ENCODE measurements around the gene CXXC1. TPM values are rescaled to one million over a fixed set of nuclear protein-coding genes. Genes with fewer than 3 reads are reported as not detected.
"Not testable (repeated sequence)": the region's sequence is repeated elsewhere in the genome, so short reads cannot be mapped to it uniquely, and the experiment has no call there.

CXXC1 gene
- polyA plus RNA-seq, 10 donors = 26.6 to 41.8 (median 34.1) TPM

DNA sequence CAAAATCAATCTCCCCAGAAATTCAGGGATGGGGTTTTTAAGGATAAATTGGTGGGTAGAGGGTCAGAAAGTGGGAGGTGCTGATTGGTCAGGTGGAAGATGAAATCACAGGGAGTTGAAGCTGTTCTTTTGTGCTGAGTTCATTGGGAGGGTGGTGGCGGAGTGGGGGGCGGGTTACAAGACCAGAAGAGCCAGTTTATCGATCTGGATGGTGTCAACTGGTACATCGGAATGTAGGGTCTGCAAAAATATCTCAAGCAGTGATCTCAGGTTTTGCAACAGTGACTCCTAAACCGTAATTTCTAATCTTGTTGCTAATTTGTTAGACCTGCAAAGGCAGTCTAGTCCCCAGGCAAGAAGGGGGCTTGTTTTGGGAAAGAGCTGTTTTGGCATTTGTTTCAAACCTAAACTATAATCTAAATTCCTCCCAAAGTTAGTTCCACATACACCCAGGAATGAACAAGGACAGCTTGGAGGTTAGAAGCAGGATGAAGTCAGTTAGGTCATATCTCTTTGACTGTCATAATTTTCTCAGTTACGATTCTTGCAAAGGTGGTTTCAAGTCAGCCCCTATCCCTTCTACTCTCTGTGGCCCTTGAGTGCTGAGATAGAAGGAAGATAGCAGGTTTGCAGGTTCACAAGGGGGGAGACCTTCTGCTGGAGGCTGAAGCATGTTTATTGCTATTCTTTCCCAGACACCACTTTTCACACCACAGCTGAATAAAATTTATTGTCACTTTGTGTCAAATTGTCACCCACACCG, 12.3 kb upstream of the CXXC1 start:
- no peak for DNase-seq

DNA sequence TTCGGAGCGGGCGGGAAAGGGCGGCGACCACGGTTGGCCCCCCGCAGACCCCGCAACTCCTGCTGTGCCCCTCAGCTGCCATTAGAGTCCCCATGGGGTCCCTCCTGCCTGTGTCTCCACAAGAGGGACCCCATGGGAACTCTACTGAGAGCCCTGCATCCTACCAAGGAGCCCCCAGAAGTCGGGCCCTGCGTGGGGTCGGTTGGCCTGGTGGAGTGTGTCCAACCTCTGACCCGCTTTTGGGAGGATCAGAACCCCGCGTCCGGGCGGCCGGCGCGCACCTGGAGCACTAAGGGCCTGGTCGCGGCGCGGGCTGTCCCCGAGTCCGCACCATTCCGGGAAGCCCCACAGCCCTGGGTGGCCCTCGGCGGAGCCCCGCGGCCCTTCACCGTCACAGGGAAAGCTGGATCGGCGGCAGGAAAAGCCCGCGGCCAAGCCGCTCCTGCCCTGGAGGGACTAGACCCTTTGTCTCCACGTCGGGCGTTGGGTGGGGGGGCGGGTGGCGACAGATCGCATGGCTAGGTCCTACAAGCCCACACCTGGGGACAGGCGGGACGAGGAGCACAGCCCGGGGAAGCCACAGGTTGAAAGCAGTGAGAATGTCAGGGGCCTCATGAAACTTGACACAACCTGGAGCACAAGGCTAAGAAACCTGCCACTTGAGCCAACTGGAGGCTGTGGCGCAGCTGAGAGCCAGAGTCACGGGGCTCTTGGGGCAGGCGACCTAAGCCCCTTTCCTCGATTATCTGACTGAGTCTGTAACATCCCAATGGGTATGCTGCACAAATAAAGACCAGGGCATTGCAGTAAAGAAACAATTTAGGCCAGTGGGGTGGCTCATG, 11.2 kb upstream of the CXXC1 start:
- no peak for DNase-seq

DNA sequence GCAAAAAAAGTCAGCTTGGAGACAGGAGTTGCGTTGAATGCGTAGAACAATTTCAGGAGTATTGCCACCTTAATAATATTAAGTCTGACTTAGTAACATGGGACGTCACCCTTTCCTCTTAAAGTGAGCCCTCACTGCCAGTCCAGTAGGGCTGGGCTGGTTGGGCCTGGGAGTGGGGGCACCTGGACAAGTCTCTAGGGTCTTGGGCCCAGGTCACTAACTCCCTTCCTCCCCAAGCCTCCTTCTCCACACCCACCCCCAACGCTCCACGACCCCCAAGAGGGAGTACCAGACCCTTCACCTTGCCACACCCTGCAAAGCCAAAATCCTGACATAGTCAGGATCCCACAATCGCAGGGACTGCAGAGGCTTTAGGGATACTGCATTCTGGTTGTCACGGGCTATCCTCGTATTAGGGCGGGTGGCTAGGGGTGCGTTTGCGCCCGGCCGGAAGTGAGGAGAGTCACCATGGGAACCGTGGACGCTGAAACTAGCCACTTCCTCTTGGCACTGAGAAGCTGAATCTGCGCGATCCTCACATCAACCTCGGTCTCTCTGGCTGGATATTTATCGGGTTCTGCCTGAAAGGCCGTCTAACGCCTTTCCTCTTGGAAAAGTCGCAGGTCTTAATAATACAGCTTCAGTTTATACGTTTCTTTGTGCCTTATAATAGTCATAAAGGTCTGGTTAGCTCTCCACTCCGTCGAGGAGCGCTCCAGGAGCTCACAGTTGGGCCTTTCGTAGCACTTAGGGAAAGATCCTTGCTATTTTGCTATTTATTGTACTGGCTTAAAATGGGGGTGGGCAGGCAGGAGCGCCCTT, 10.3 kb upstream of the CXXC1 start:
- DNase-seq = peak; percentile 49 to 91 (median 79)

DNA sequence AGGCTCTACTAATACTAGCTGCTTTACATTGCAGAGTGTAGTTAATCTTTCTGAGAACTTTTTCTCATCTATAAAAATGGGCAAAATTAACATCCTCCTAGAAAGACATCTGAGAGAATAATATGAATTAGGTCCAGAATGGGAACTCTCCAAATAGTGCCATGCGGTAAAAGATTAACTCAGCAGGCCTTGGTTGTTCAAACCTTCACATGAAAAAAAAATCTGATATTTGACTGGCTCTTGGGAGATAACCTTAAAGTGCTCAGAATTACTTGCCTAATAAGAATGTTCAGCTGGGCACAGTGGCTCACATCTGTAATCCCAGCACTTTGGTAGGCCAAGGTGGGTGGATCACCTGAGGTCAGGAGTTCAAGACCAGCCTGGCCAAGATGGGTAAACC, 5.5 kb upstream of the CXXC1 start:
- no peak for DNase-seq

DNA sequence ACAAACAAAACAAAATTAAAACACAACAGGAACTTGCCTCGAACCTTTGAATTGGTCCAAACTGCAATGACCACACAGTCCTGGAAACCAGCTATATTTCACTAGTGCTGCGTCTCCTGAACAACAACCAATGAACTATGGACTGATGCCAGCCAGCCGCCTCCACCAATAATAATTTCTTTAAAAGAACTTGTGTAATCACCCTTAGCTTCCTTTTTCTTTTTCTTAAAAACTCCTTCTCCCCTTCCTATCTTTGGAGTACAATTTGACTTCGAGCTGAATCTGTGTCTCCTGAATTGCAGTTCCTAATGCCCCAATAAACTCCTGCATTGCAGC, 1.6 kb upstream of the CXXC1 start:
- DNase-seq = no peak

DNA sequence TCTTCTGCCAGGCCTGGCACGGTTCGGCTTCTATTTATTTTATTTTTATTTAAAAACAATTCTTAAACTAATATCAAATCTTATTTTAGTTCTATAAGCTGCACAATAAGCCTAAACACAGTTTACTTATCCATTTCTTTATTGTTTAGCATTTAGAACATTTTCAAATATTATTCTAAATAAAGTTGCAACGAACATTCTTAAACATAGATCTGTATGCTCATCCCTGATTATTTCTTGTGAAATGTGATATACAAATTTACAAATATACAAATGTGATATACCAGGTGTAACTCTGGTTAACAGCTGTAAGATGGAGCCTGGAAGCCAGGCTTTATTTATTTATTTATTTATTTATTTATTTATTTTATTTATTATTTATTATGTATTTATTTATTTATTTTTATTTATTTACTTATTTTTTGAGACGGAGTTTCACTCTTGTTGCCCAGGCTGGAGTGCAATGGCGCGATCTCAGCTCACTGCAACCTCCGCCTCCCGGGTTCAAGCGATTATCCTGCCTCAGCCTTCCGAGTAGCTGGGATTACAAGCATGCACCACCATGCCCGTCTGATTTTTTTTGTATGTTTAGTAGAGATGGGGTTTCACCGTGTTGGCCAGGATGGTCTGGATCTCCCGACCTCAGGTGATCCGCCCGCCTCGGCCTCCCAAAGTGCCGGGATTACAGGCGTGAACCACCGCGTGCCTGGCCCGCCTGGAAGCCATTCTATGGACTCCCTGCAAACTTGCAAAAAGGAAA, 1.0 kb upstream of the CXXC1 start:
- not testable (repeated sequence) for DNase-seq

DNA sequence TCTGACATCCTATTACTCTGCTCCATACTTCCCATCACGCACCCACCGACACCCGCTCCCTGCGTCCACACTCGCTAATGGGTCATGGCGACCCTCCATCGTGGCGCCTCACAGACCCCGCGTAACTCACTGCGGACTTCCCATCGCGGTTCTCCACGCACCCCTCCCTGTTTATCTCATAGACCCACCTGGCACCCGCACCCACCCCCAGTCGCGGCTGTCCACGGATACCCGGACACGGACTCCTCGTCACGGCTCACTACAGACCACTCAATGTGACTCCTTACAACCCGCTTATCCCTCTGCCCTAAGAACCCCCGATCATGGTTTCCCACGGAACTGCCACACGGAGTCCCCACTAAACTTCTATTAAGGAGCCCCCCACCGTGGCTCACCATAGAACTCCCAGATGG, 458 bp downstream of the CXXC1 start:
- no peak for DNase-seq

DNA sequence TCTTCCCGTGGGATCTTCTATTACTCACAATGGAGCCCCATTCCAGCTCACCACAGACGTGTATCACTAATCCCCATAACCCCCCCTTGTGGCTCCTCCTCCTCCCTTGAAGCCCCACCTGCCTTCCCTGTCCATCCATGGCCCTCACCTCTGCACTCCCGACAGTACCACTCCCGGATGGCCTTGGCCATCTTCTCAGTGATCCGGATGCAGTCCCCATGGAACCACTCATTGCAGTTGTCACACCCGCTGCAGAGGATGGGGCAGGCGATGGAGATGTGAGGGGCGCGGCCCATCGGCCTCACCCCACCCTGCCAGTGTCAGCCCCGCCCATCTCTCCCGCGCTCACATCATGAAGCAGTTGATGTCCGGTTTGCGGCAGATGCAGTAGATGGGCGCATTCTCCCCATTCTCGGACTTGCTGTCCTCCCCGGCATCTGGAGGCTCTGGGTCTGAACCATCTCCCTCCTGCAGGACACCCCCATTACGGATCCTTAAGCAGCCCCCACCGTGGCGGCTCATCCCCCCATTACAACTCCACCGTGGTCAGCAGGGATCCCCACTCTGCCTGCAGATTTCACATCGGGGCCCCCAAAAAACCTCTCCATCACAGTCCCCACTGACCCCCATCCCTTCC, 983 bp downstream of the CXXC1 start:
- peak in 1 of 3 donors; percentile 33 for DNase-seq

DNA sequence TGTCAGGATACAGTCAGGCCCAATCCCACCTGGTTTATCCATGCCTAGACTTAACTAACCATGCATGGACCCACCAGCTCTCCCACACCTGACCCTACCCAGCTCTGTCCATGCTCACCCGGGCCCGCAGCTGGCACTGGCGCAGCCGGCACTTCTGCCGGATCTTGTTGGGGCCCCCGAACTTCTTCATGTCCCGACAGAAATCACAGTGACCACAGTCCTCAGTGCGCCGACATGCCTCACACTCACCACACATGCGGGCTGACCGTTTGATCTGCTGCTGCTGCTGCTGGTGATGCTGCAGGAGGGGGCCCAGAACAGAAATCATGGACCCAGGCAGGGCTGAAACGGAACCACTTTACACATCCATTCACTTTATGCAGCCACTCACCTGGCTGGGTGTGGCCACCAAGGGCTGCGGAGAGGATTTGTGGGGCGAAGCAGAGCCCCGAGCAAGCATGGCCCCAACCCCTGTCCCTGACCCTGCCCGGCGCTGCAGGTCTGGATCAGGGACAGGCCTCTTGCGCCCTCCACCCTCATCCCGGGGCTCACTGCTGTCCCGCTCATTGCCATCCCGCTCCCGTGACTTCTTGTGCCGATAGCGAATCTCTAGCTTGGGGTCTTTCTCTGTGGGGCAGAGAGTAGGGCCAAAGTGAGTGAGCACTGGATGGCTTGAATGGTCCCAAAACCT, 1.7 kb downstream of the CXXC1 start:
- no peak for DNase-seq

DNA sequence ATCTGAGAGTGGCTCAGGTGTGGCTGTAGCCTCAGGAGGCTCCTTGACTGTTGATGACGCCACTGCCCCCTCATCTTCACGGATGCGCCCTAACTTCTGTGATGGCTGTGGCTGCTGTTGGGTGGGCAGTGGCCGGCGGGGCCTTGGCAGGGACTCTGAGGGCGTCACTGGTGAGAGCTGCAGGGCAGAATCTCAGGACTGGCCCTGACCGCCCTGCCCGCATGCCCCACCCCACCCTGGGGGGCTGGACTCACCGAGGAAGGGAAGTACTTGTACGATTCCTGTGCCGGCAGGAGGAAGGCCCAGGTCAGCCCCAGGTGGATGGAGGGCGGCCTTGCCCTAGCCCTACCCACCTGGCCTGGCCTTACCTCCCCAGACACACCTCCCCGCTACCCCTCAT, 2.4 kb downstream of the CXXC1 start:
- DNase-seq = no peak

DNA sequence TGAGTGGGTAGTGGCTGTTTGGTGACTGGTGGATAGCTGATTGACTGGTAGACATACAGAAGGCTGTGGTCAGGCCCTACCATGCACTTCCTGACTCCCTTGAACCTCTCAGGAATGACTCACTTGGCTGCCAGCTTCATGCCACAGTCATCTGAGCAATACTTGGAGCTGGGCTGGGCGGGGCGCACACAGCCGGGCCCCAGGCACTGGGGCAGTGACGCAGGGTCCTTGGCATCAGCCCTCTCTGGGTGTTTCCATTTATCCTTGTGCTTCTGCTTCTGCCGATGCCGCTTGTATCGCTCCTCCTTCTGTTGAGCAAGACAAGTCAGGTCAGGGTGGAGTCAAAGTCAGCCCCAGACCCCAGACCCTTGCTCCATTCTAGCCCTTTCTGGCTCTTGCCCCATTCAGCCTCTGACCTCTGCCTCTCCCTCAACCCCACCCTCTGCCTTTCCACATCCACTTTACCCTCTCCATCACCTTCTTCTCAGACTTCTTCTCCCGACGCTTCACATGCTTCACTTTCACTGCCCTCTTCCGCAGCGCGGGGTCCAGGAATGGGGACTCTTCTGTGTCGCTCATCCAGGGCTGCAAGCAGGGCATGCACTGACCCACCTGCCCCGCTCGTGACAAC, 3.1 kb downstream of the CXXC1 start:
- no peak for DNase-seq

DNA sequence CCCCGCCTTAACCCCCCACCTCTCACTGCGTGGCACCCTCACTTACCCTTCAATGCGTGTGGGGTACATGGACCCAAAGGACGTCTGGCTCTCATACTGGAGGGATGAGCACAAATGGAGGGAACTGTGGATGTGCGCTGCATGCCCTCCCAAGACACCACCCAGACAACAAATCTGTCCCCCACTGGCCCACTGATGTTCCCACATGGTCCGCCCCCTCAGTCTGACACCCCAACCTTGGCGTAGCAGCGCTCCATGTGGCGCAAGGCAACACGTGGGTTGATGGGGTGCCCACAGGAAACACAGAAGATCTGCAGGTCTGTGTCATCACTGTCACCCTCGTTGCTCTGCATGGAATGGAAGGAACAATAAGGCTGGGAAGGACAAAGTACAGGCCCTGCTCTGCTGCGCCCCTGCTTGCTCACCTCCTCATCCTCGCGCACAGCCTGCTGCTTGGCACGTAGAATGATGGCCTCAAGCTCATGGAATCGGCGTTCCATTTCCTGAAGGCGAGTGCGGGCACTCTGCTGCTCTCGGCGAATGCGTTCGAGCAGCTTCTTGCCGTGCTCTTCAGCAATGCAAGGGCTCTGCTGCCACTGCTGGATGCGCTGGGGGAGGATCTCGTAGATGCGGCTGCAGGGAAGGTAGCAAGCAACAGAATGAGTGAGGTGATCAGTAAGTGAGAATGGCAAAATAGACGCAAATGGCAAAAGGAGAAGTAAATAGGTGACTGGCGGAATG, 3.9 kb downstream of the CXXC1 start:
- DNase-seq = no peak

DNA sequence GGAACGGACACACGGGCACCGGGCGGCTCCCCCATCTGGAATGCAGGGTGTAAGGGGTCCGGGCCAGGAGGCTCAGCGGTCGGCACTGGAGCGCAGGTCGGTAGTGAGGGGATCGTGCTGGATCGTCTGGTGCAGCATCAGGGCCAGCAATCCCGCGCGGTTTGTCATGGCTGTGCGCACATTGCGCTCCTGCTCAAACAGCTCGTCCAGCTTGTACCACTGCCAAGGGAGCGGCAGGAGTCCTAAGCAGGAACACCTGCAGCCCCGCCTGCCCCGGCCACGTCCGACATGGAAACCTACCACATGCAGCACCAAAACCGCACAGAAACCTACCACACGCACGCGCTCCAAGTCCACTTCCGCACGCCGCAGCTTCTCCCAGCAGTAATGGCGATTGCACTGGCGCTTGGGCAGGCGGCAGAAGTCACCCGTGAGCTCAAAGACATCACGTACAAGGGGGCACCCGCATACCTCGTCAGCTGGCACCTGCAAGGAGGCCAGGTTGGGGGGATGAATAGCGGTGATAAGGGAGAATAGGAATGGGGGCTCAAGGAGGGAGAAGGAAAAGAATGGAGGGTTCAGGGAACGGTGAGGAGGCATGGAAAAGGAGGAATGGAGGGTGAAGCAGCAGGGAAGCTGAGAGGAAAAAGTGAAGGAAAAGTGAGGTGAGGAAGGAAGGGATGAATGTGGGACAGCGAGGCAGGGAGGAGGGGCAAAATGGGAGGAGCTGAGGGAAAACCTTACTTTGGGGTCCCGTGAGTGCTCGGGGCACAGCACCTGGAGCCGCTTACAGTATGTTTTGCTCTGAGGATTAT, 4.8 kb downstream of the CXXC1 start:
- DNase-seq = no peak

DNA sequence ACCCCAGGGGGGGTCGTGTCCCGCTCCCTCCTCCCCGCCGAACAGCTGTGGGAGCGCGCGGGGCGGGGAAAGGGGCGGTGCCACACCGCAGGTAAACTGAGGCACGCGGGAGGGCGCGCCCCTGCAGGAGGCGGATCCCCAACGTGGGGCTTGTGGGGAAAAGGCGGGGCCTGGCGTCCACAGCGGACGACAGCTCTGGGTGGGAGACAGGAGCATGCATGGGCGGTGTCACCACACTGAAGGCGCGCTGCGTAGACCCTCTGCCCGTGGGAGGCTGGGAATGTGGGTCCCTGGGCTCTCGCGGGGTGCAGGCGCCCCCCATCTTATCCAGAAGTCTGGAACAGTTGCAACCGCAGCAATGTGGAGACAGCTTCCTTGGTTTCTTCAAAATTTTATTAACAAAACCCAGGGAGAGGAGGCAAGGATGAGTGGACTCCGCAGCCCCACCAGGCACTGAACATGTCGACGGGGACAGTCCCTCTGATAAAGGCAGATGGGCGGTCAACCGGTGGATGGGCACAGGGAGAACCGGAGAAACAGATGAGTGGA, 5.4 kb downstream of the CXXC1 start:
- no peak for DNase-seq

DNA sequence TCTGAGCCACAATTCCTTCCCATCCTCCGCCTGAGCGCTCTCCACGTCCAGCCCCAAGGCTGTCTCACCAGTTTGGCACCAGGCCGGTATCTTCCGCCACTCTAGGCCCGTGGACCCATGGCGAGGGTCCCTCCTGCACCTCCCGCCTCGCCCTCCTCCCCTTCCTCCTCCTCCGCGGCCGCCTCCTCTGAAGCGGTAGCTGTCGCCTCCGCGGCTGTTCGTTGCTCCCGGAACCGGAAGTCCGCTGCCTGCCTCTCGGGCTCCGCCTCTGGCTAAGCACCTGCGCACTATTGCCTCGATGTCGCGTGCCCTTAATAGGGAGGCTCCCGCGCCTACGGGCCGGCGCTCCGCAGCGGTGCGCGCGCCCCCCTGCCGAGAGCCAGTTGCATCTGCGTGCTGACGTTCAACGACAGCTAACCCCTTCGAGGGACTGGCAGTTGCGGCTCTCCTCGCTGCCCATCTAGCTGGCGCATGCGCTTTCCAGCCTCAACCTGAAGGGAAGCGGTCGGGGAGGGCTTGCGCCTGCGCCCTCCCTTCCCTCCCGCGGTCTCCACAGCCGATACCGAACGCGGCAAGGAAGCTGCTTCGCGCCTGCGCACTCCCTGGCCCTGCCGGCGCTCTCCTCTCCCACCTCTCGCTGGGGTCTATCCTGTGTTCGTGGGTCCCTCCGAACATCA, 6.1 kb downstream of the CXXC1 start, which contains the start of gene MBD1:
Gene MBD1, minus strand, starts transcription at position 229 of the 677 bp plus-strand sequence. CDS start 1,531 bp downstream, outside the sequence.
- DNase-seq = peak; percentile 99 to 100 (median 99)

DNA sequence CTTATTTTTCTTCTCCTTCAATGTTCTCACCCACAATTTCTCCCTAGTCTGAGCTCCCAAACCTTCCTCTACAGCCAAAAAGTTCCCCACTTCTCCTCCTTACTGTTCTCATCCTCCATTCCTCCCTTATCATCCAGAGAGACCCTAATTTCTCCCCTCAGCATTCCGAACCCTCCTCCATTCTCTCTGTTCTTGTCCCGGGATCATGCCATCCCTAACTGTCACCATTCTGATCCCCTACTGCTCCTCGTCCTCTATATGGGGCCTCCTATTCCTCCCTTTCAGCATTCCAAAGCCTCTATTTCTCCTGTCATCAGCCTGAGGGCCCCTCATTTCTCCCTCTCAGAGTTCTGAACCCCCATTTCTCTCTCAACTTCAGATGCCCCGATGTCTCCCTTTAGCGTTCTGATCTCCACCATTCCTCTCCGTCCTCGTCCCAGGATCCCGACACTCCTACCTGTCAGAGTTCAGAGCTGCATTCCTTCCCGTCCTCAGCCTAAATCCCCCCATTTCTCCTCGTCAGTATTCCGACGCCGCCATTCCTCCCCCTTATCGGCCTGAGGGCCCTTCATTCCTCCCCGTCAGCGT, 6.7 kb downstream of the CXXC1 start:
- DNase-seq = no peak

DNA sequence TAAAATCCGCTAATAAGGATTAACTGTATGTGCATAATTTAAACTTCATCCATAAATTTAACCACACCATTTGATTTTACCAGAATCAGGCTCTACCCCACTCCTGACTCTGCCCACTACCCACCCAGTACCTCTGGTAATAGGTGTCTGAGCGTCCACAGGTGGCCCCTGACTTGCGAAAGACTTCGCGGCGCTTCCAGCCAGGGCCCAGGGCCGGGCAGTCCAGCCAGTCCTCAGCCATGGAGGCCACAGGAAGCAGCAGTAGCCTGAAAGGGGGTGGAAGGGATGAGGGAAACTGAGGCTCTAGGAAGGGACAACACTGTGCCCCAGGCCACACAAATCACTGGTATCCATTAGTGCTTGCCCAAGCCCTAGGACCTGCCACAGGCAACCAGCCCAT, 7.7 kb downstream of the CXXC1 start:
- no peak for DNase-seq
